Transverse colon (tissue), 4 donors: ENCODE results near the gene SLC29A1.

Experiments used
- CTCF ChIP-seq, 5 experiments: fragments of 200-600 bp in 3 of 5; fragments of 450-650 bp in 2 of 5; sonication (generic) in 3 of 5; IDR thresholded peaks; 1 replicate in 2 of 5; 2 replicates in 3 of 5; pipeline ENCODE4 v1.5.1; 2016 to 2017; ENCODE audit warnings: antibody characterized with exemption in 5 of 5, inconsistent platforms in 3 of 5, mild to moderate bottlenecking in 2 of 5, moderate library complexity in 1 of 5
- POLR2AphosphoS5 ChIP-seq, 3 donors: sonication (generic); formaldehyde crosslinking; IDR thresholded peaks; one replicate each; pipeline ENCODE4 v1.6.1; 2016; ENCODE audit warnings: antibody characterized with exemption in 3 of 3

GRCh38 chr6:44269921-44270525, 46.6 kb downstream of the SLC29A1 start, which contains the start of gene TMEM151B:
- TF ChIP-seq CTCF (IDR thresholded peaks at IDR 0.05) (no peak), POLR2AphosphoS5 (IDR thresholded peaks at IDR 0.05) (no peak)
